Stomach (tissue), 9 donors: ENCODE measurements around the gene SLC16A13. TPM values are rescaled to one million over a fixed set of nuclear protein-coding genes. Genes with fewer than 3 reads are reported as not detected.

Experiments
- DNase-seq, 2 donors: peaks; one replicate each; pipeline versions ENCODE4 v3.0.0 to v3.0.0-alpha.2; 2013 to 2019
- H3K27ac ChIP-seq, 5 donors: fragments of 200-600 bp in 4 of 5; sonication (generic) in 4 of 5; one replicate each; pipeline ENCODE4 v1.5.1; 2013 to 2019; ENCODE audit warnings: mild to moderate bottlenecking in 1 of 5, moderate library complexity in 1 of 5
- H3K27me3 ChIP-seq, 3 donors: fragments of 200-600 bp; sonication (generic); one replicate each; pipeline ENCODE4 v1.5.1; 2017 to 2019; ENCODE audit warnings: mixed run types in 1 of 3
- H3K36me3 ChIP-seq, 4 donors: fragments of 200-600 bp; sonication (generic); 1 replicate in 3 of 4; 2 replicates in 1 of 4; pipeline ENCODE4 v1.5.1; 2016 to 2019
- H3K4me1 ChIP-seq, 4 donors: fragments of 200-600 bp; sonication (generic); one replicate each; pipeline ENCODE4 v1.5.1; 2016 to 2019
- H3K4me3 ChIP-seq, 4 donors: fragments of 200-600 bp; sonication (generic) in 3 of 4; one replicate each; pipeline ENCODE4 v1.5.1; 2016 to 2019; ENCODE audit warnings: mild to moderate bottlenecking in 1 of 4
- H3K9me3 ChIP-seq, 4 donors: fragments of 200-600 bp; sonication (generic); one replicate each; pipeline ENCODE4 v1.5.1; 2016 to 2019
- EP300 ChIP-seq: sonication (generic); formaldehyde crosslinking; IDR thresholded peaks from one replicate; pipeline ENCODE4 v1.6.1; 2017; ENCODE audit warnings: antibody characterized with exemption
- POLR2A ChIP-seq, 4 donors: fragments of 450-650 bp; IDR thresholded peaks; one replicate each; pipeline ENCODE4 v1.6.1; 2016; ENCODE audit warnings: antibody characterized with exemption in 4 of 4, control low read depth in 2 of 4, mild to moderate bottlenecking in 1 of 4, moderate library complexity in 1 of 4
- POLR2AphosphoS5 ChIP-seq, 3 donors: sonication (generic); formaldehyde crosslinking; IDR thresholded peaks; one replicate each; pipeline ENCODE4 v1.6.1; 2016; ENCODE audit warnings: antibody characterized with exemption in 3 of 3
- WGBS, 5 donors: extraction: QIAGEN DNeasy Blood & Tissue Kit in 3 of 5; methylation state at CpG; one replicate each; pipeline versions ENCODE4 v1.1.5 to v1.1.7; 2013 to 2018; 5-methylcytosine and 5-hydroxymethylcytosine counted together
- intact Hi-C: fragments of 100-400 bp; cut with DNase I; formaldehyde crosslinking; loops from one replicate; pipeline ENCODE4 v1.15.1; 2023; ENCODE audit warnings: low total_unique reads
- polyA plus RNA-seq, 3 donors: library from polyadenylated mRNA; stranded (reverse); fragments of 200-250 nt; gene quantifications; one replicate each; pipeline ENCODE4 v1.2.3, GENCODE V29; 2013
- total RNA-seq, 5 donors: library from RNA; depleted of rRNA; stranded (reverse); fragments of >200 nt; gene quantifications; one replicate each; pipeline versions ENCODE4 v1.1.0 to v1.2.3, GENCODE V29; 2014 to 2016
- TF ChIP-seq, protein P1 (sequence below), 7 experiments: fragments of 450-650 bp in 4 of 7; fragments of 200-600 bp in 3 of 7; sonication (generic) in 3 of 7; IDR thresholded peaks; one replicate each; pipeline ENCODE4 v1.5.1; 2016 to 2019; ENCODE audit warnings: antibody characterized with exemption in 7 of 7, control low read depth in 2 of 7, mild to moderate bottlenecking in 1 of 7
- donor health status: healthy with polysubstance abuse.
- donor health status: Bipolar disorder and iron deficiency.
- donor health status: healthy.

The SLC16A13 gene
- total and polyA plus RNA-seq, 8 donors = 0.56 to 2.9 (median 1.4) TPM; not detected in 5

DNA sequence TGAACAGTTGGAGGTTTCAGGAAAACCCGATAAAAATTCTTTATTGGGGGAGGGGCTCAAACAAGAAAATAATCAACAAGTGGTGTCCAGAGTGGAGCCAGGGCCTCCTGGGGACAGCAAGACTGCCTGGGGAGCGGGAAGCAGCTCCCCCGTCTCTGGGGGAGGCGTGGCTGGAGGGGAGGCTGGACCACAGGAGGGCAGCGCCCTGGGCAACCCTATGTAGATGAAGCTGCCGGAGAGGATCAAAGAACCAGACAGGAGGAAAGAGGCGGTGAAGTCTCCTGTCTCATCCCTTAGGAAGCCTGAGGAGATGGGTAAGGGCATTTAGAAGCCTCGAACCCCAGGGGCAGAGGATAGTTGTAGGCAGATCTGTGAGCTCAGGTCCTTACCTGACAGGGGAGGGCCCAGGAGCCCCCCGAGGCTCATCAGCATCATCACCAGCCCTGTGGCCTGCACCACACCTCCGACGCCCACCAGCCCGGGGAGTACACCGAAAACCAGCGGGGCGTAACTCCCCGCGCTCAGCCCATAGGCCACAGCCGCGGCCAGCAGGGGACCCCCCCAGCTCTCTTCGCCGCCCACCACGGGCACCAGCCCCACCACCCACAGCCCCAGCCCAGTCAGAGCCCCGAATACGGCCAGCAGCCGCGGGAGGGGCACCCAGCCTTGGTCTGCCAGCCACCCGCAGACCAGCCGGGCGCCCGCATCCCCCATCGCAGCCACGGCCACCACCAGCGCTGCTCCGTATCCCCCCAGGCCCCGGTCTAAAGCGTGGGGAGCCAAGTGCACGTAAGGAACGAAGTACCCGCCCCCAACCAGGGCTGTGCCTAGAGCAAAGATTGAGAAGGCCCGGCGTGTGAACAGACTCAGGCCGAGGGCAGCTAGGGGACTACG is 6.0 kb downstream of the SLC16A13 start:
- TF ChIP-seq POLR2AphosphoS5 (IDR thresholded peaks at IDR 0.05) (no peak), EP300 (no peak), POLR2A (IDR thresholded peaks at IDR 0.05) (no peak)
- TF ChIP-seq, protein P1, sequence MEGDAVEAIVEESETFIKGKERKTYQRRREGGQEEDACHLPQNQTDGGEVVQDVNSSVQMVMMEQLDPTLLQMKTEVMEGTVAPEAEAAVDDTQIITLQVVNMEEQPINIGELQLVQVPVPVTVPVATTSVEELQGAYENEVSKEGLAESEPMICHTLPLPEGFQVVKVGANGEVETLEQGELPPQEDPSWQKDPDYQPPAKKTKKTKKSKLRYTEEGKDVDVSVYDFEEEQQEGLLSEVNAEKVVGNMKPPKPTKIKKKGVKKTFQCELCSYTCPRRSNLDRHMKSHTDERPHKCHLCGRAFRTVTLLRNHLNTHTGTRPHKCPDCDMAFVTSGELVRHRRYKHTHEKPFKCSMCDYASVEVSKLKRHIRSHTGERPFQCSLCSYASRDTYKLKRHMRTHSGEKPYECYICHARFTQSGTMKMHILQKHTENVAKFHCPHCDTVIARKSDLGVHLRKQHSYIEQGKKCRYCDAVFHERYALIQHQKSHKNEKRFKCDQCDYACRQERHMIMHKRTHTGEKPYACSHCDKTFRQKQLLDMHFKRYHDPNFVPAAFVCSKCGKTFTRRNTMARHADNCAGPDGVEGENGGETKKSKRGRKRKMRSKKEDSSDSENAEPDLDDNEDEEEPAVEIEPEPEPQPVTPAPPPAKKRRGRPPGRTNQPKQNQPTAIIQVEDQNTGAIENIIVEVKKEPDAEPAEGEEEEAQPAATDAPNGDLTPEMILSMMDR (IDR thresholded peaks at IDR 0.05) = no peak
- H3K27me3 ChIP-seq = peaks cover 0 to 49% (median 24%) of the 10 kb centered on the region in 3 donors
- peak overlapping the region in 1 of 5 donors; percentile 10 for H3K27ac ChIP-seq
- DNase-seq = no peak
- no peaks in the 10 kb centered on the region for H3K36me3 ChIP-seq
- H3K9me3 ChIP-seq = no peaks in the 10 kb centered on the region
- peaks cover 29 to 51% (median 43%) of the 10 kb centered on the region in 4 donors for H3K4me1 ChIP-seq
- 36 to 61% (median 52%) methylated on average over 20 to 43 of the region's 43 CpGs for WGBS, 5 donors
- H3K4me3 ChIP-seq = peak overlapping the region; percentile 36 to 51 (median 43)
- intact Hi-C loops = no loop called here

DNA sequence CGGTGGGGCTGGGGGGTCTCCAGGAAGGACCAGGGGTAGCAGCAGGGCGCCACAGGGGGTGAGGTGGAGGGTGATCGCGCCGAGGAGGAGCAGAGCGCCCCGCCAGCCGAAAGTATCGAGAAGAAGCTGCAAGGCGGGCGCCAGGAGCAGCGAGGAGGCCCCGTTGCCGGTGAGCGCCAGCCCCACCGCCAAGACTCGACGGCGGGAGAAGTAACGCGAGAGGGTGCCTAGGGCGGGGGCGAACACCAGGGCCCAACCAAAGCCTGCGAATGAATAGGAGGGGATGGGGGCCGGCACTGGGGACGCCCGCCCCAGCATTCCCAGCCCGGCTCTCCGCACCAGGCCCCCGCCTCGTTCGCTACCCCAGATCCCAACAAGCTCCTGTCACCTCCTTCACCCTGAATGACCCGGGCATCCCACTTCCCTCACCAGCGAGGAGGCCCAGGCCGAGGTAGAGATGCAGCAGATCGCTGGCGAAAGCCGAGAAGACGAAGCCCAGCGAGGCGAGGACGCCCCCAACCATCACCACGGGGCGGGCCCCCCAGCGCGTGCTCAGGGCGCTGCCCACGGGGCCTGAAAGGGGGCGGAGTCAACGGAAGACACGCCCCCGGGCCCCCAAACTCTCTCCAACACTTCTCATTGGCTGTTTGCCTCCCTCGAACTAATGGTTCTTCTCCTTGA is 6.8 kb downstream of the SLC16A13 start:
- TF ChIP-seq, protein P1 (IDR thresholded peaks at IDR 0.05) = no peak
- TF ChIP-seq POLR2AphosphoS5 (IDR thresholded peaks at IDR 0.05) (no peak), POLR2A (IDR thresholded peaks at IDR 0.05) (no peak), EP300 (no peak)
- DNase-seq = peak in 1 of 2 donors; percentile 68
- Histone ChIP-seq H3K27me3 (peaks cover 0 to 51% (median 24%) of the 10 kb centered on the region in 3 donors), H3K4me3 (peak overlapping the region; percentile 36 to 51 (median 43)), H3K4me1 (peaks cover 29 to 55% (median 47%) of the 10 kb centered on the region in 4 donors), H3K27ac (peak overlapping the region in 2 of 5 donors; percentile 39 to 63), H3K36me3 (no peaks in the 10 kb centered on the region), H3K9me3 (no peaks in the 10 kb centered on the region)
- 14 to 32% (median 23%) methylated on average over 27 to 53 of the region's 53 CpGs for WGBS, 5 donors
- intact Hi-C loops = no loop called here

GRCh38 chr17:7043182-7043496 is 7.3 kb downstream of the SLC16A13 start:
- Histone ChIP-seq H3K36me3 (no peaks in the 10 kb centered on the region), H3K27me3 (peaks cover 0 to 56% (median 24%) of the 10 kb centered on the region in 3 donors), H3K9me3 (no peaks in the 10 kb centered on the region), H3K4me3 (peak overlapping the region; percentile 36 to 51 (median 43)), H3K27ac (peak overlapping the region in 2 of 5 donors; percentile 39 to 63), H3K4me1 (peaks cover 29 to 55% (median 48%) of the 10 kb centered on the region in 4 donors)
- no peak for TF ChIP-seq POLR2A (IDR thresholded peaks at IDR 0.05)
- TF ChIP-seq, protein P1 (IDR thresholded peaks at IDR 0.05) = no peak
- no peak for TF ChIP-seq EP300
- no peak for TF ChIP-seq POLR2AphosphoS5 (IDR thresholded peaks at IDR 0.05)
- no peak for DNase-seq
- WGBS, 5 donors = 4 to 9% (median 7%) methylated on average over 11 to 21 of the region's 21 CpGs
- intact Hi-C loops = no loop called here

GRCh38 chr17:7043497-7044198 is 7.8 kb downstream of the SLC16A13 start, which contains the start of gene SLC16A11:
Gene SLC16A11 (minus strand): TSS chr17:7044092. CDS start chr17:7043513, 579 bp downstream.
- peaks cover 0 to 61% (median 24%) of the 10 kb centered on the region in 3 donors for H3K27me3 ChIP-seq

More at GRCh38 chr17:7043497-7044198, 7.8 kb downstream of the SLC16A13 start, which contains the start of gene SLC16A11:
- WGBS, 5 donors = 3 to 5% (median 4%) methylated on average over 16 to 58 of the region's 58 CpGs
- Histone ChIP-seq H3K4me1 (peaks cover 29 to 55% (median 48%) of the 10 kb centered on the region in 4 donors), H3K9me3 (no peaks in the 10 kb centered on the region), H3K36me3 (no peaks in the 10 kb centered on the region), H3K4me3 (peak within 1 kb of the TSS; percentile 36 to 51 (median 43)), H3K27ac (peak within 1 kb of the TSS in 2 of 5 donors; percentile 39 to 63)
- intact Hi-C loops = no loop called here
- peak; percentile 59 to 83 for DNase-seq
- TF ChIP-seq, protein P1 (IDR thresholded peaks at IDR 0.05) = no peak
- TF ChIP-seq POLR2A (IDR thresholded peaks at IDR 0.05) = no peak
- TF ChIP-seq POLR2AphosphoS5 (IDR thresholded peaks at IDR 0.05) = no peak
- TF ChIP-seq EP300 = no peak
